GM21786 (cell line): ENCODE data around the gene COL26A1.

ENCODE experiments used
- ATAC-seq: cut with Tn5 transposase; IDR thresholded peaks from one replicate; pipeline ENCODE4 v1.9.1; 2021; ENCODE audit not compliant: unreplicated experiment

The COL26A1 gene

DNA sequence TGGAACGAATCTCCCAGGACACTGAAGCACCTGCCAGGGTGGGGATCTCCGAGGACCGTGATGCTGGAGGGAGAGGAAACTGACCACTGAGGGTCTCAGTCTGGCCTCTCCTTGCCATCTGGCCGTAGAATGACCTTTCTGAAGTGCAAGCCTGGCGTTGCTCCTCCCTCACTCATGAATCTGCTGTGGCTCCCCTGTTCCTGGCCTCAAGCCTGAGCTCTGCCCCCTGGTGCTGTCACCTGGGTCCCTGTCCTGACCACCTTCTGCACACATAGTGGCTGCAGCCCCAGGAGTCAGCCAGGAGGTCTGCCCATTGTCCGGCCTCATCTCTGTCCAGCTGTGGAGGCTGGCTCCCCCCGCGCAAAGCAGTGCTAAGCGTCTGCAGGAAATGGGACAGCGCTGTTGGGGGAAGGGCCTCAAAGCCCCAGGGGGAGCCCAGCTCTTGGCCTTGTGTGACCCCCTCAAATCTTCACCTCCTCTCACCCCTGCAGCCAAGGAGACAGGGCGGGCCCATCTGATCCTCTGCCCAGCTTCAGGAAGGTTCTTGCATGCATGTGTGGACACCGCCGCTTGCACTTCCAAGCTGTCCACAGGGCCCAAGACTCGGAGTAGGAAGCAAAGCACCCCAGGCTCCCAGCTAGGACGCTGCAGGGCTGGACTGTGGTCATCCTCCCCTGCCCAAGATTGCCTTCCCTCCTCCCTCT lies 200.7 kb downstream of the COL26A1 start:
- ATAC-seq = no peak

DNA sequence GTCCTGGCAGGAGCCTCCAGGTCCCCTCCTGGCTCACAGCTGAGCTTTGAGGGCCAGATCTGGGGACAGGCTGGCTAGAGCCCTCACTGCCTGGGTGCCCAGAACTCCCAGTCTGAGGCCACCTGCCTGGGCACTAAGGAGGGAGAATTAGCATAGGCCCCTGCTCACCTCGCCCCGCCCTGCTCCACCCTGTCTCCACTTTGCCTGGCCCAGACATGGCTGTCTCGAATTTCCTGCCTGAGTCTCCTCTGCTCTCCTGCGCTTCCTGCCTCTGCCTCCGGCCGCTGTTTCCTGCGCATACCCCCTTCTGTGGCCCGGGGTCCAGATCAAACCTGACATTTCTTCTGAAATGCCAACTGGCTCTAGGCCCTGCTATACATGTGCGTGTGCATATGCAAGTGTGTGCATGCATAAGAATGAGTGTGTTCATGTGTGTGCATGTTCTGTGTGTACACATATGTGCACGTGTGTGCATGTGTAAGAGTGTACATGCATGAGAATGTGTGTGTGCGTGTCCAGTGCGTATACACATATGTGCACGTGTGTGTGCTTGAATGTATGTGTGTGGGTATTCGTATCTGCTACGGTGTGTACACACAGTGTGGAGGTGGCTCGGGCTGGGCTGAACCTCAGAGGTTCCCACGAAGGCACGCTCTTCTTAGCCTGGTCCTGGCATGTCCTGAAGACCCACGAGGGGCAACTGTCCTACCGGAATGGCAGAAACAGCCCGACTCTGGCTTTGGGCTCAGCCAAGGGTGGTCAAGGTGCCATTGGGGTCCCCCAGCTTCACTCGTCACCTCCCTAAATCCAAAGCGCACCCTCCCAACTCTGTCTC lies 201.5 kb downstream of the COL26A1 start:
- no peak for ATAC-seq

DNA sequence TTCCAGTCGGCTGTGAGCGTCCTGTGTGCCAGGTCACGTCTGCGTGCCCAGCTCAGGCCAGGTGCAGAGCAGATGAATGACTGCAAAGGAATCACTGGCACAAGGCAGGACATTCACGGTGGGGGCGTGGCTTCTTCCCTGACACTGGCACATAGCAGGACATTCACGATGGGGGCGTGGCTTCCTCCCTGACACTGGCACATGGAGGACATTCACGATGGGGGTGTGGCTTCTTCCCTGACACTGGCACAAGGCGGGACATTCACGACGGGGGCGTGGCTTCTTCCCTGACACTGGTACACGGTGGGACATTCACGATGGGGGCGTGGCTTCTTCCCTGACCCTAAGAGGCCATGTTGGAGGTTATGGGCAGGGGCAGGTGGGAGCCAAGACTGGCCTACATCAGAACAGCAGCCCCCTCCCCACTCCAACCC lies 202.1 kb downstream of the COL26A1 start:
- no peak for ATAC-seq

DNA sequence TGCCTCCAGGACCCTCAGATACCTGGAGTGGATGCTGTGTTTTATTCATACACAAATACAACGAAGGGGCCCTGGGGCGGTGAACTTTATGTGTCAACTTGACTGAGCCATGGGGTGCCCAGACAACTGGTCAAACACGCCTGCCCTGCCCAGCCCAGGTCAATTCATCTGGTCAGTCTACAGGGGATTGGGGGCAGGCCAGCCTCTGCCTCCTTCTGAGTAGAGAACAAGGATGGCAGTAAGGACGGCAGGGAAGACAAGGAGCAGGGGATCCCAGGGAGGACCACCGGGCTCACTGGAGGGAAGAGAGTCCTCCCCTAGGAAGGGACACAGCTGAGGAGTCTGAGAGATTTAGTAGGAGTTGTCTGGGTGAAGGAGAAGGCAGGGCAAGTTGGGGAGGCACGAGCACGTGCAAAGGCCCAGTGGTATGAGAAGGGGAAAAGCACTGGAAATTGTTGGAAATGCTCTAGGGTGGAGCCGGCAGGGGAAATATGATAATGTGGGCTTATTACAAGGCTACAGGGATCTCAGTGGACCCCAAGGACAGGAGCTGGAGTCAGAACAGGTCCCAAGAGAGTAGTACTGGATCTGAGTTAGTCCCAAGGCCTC lies 203.0 kb downstream of the COL26A1 start:
- no peak for ATAC-seq

DNA sequence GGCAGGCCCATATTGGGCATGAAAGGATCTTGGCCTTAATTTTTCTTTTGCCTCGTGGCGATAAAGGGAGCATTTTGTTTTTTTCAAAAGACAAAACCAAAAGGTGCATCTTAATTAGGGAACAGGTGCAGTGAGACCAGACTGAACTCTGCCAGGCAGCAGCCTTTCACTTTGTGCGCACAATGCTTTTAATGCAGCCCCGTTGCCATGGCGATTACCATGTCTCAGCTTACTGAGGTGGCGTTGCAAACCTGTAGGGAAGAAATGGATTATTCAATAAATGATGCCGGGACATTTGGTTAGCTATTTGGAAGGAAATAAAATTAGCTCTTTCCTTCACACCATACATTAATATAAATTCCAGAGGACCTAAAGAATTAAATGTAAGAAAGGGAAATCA lies 204.6 kb downstream of the COL26A1 start:
- no peak for ATAC-seq

DNA sequence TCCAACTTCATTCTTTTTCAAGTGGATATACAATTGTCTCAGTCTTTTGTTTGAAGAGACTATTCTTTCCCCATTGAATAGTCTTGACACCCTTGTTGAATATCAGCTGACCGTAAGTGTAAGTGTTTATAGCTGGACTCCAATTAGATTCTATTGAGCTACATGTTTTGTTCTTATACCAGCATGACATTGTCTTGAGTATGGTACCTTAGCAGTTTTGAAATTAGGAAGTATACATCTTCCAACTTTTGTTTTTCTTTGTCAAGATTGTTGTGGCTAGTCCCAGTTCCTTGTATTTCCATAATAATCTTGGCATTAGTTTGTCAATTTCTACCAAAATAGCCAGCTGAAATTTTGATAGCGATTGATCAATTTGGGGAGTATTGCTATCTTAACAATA lies 209.5 kb downstream of the COL26A1 start:
- ATAC-seq = no peak

DNA sequence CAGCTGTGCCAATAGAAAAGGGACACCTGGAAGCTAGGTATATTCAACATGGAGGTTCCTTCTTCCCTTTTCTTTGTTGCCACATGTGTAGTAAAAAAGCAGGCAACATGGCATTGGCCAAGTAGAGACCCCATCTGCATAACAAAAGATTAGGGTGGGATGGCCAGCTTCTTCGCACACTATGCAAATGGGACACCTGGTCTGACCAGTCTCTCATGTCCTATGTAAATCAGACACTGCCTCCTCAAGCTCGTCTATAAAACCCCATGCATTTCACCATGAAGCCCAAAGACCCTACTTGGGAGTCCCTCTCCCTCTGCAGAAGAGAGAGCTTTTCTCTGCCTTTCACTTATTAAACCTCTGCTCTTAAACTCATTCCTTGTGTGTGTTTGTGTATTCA lies 212.5 kb downstream of the COL26A1 start:
- ATAC-seq = no peak

DNA sequence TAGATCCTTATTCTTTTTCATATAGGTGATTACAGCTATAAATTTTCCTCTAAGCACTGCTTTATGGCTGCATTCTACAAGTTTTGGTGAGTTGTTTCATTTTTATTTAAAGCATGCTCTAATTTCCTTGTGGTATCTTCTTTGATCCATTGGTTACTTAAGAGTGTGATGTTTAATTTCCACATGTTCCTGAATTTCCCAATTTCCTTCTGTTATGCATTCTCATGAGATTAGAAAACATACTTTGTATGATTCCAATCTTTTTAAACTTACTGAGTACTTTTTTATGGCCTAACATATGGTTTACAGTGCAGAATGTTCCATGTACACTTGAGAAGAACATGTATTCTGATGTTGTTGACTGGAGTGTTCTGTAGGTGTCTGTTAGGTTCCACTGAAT lies 213.0 kb downstream of the COL26A1 start:
- no peak for ATAC-seq

DNA sequence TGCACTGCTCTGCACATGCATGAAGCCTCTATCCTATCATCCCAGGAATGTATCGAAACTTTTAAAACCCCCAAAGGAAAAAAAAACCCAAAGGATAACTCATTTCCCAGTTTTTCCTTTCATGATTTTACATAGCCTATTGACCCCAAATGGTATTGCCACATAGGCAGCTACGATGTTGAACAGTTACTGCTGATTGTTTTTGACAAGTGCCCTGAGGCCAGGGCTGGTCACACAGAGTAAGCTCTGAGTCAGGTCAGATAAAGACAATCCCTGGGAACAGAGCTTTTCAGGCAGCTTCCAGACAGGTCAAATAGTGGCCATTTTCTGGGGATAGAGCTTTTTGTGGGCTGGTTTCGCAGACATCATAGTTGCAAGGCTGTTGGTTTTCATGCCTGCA lies 214.3 kb downstream of the COL26A1 start:
- ATAC-seq = no peak

DNA sequence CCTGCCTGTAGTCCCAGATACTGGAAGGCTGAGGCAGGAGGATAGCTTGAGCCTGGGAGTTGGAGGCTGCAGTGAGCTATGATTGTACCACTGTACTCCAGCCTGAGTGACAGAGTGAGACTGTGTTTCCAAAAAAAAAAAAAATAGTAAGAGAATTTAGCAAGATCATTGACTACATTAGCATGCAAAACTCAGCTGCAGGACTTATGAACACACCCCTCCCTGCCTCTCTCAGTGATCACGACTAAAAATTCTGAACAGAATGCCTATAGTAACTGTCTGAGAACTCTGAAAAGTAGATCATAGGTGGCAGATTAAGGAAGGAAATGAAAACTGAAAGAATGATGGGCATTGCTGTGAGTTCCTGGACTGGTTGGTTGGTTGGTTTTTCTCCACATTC lies 215.9 kb downstream of the COL26A1 start:
- ATAC-seq = no peak

DNA sequence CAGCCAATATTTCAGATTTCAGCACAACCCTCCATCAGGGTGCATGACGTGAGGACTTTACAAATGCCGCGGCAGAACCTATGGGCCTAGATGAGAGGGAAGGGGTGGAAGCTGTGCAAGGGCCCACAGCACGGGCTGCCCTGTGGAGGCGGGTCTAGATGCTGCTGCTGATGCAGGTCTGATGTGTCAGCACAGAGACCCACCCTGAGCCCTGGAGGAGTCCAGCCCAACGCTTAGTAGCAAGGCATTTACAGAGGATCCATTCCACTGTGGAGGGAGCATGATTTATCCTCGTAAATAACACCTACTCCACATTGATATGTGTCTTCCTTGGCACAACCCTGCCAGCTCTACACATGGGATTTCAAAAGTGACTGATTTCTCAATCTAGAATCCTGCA lies 217.9 kb downstream of the COL26A1 start:
- no peak for ATAC-seq

DNA sequence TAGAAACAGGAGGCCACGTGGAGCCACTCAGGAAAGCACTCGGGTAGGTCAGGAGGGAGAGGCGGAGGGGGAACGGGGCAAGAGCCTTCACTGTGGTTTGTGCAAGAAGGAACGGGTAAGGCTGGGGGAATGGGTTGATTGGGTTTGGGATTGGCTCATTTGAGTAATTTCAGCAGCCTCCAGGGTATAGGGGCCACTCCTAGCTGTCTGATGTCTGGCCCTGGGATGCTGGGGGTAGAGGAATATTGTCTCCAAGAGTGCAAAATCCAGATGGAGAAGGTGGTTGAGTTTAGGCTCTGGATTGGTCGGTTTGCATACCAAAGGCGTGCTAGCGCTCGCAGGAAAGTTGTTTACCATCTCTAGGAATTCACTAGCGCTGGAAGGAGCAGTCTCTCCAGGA lies 219.2 kb downstream of the COL26A1 start:
- ATAC-seq = no peak

DNA sequence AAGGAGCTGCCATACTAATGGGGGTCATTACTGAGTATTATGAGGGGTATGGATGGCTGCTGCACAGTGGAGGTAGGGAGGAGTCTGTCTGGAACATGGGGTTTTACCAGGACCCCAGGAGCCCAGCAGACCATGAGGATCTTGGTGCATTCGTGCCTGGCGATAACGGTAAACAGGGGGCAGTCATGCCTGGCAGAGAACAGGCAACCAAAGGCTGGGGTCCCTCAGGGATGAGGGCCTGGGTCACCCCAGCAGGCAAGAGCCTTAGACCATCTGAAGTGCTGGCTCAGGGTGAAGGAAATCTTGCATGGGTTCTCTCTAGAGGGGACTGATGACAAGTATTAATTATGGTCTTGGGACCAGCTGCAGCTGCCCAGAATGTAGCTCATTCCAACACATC lies 220.3 kb downstream of the COL26A1 start:
- ATAC-seq = no peak

DNA sequence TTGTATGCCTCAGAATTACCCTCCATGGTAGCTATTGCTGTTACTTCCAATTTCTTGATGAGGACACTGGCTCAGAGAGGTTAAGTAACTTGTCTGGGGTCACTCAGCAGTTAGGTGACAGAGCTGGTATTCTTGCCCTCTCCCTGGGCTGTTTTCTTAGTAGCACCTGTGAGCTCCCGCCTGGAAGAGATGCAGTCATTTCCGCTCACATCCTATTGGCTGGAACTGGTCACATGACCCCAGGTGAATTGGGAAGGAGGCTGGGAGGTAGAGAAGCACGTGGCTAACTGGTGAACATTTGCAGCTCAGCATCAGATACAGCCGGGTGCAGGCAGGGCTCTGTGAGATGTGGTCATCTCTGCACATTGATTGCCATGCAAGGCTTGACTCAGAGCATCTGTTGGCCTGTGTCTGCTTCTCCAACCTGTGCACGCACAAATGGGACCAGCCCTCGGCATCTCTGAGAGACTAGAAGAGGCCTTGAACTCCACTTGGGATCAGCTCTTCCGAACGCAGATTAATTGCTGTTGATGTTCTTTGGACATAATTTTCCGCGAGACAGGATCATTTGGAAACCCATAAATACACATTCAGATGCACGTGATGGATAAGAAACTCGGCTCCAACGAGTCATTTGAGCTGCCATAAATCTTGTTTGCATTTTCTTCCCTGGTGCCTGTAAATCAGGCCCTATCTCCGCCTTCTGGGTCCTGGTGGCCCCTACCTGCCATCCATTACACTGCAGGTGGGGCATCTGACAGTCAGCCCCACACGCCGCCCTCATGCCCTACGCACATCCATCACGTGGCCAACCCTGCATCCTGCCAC lies 223.6 kb downstream of the COL26A1 start:
- ATAC-seq = no peak

DNA sequence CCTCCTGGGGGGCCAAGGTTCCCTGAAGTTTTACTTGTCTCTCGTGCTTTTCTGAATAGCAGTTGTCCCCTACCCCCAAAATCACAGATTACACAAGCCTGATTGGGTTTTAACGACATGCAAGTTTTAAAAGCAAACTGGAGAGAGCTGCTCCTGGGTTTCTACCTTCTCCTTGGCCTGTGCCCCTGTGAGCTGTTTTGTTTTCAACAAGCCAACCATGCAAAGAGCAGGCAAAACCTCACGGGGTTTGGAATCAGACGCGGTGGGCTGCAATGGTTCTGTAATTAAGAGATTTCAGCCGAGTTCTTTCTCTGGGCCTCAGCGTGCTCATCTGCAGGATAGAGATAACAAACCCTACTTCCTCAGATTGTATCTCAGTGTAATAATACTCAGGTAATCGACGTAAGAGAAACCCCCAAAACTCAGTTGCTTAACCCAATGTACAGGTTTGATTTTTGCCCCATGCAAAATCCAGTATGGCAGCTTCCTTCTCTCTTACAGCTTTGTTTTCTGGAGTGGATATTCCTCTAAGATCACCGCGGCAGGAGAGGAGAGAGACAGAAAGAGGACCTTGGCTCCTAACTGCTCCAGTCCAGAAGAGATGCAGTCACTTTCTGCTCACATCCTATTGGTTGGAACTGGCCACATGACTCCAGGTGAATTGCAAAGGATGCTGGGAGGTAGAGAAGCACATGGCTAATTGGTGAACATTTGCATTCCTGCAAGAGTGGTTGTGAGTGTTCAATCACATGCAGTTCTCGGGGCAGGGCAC lies 224.4 kb downstream of the COL26A1 start:
- ATAC-seq = no peak

DNA sequence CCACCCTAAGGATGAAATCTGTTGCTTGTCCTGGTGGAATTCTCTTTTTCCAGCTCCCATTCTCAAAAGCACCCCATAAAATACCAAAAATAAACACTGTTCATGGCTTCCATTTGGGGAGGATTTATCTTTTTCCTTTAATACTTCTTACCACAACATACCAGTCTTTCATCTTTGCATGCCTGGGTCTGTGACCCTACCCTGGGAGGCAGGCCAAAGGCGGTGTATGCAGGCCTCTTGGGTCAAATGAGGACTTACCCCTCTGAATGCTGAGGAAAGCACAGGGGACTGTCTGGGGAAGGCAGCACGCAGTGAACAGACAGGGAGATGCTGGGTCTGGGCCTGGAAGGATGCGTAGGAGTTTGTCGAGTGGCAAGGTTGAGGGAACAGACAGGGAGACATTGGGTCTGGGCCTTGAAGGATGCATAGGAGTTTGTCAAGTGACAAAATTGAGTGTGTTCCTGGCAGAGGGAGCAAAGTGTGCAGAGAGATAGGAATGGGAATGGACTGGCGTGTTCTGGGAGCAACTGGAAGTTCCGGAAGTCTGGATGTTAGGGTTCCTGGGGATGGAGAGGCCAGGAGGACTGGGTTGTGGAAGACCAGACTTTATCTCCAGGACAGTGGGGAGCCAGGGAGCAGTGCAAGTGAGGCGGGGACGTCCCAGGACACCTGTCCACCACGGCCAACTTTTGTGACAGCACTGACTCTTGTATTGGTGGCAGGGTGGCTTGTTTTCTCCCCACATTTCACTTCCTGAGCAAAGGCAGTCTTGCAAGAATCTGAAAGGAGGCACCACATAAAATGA lies 225.7 kb downstream of the COL26A1 start:
- ATAC-seq = no peak

DNA sequence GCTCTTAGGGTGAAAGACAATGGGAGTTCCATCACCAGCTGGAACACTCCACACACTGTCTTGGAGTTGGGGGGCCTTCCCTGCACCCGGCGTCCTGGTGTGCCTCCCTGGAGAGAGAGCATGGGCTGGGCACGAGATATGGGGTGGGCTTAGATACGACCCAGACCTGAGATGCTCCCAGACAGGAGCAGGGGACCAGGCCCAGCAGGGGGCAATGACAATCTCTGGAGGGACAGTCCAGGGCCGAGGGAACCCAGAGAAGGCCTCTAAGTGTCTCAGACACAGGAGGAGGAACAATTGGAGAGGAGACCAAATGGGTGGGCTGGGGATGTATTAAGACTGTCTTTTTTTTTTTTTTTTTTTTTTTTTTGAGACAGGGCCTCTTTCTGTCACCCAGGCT lies 226.4 kb downstream of the COL26A1 start:
- ATAC-seq = no peak

DNA sequence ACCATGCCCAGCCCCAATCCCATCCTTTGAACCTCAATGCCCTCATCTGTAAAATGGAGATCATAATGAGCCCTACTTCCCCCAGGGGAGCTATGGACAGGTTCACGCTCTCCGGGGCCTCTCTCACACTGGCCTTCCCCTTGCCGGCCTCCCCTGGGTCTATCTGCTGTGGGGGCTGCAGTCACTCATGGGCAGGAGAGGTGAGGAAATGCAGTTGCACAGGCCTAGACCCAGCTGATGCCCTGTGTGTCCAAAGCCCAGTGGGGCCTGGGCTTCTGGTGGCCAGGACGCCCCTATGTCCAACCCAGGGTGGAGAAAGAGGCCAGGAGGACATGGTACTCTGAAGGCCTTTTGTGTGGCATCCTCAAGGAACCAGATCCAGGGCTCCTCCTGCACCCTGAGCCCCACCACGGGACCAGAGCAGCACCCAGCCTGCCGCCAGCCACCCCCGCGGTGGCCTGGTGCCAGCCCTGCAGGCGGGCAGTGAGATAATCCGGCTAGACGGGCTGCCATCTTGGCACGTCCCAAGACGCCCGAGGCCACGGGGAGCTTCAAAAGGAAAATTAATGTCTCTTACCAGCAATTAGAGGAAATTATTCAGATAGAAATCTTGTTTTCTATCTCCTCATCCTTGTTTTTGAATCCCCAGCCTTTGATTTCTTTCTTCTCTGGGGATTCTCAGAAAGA lies 227.4 kb downstream of the COL26A1 start:
- ATAC-seq = no peak
